Natural killer cell (primary cell): Measurements from ENCODE around the gene NACC2. TPM values are rescaled to one million over a fixed set of nuclear protein-coding genes. Genes with fewer than 3 reads are reported as not detected.

Experiments used
- ATAC-seq, 3 donors: fragments of 150-1000 bp in 2 of 3; fragments of 200-7000 bp in 1 of 3; cut with Tn5 transposase; 1 replicate in 1 of 3; 2 replicates in 2 of 3; pipeline ENCODE4 v1.10.0; 2021; ENCODE audit warnings: mild to moderate bottlenecking in 2 of 3, moderate library complexity in 2 of 3
- DNase-seq, 2 donors: peaks; one replicate each; pipeline versions ENCODE4 v3.0.0 to v3.0.0-alpha.2; 2013 to 2021; ENCODE audit warnings: mixed read lengths in 1 of 2
- H3K27ac ChIP-seq: one replicate; pipeline ENCODE4 v1.5.1; 2013; ENCODE audit warnings: mild to moderate bottlenecking, low read length
- H3K27me3 ChIP-seq: one replicate; pipeline ENCODE4 v1.6.1; 2013; ENCODE audit warnings: low read length; ENCODE audit not compliant: control insufficient read depth, insufficient read depth
- H3K36me3 ChIP-seq: one replicate; pipeline ENCODE4 v1.6.1; 2013; ENCODE audit warnings: low read length; ENCODE audit not compliant: control insufficient read depth, insufficient read depth
- H3K4me1 ChIP-seq: one replicate; pipeline ENCODE4 v1.6.1; 2013; ENCODE audit warnings: low read length; ENCODE audit not compliant: control insufficient read depth, insufficient read depth
- H3K4me3 ChIP-seq: one replicate; pipeline ENCODE4 v1.5.1; 2013; ENCODE audit warnings: low read length
- H3K9me3 ChIP-seq: one replicate; pipeline ENCODE4 v1.6.1; 2013; ENCODE audit warnings: low read length; ENCODE audit not compliant: control insufficient read depth, insufficient read depth
- H3K27ac Mint-ChIP-seq, 2 donors: one replicate each; pipeline ENCODE4 v1.8.0; 2022; ENCODE audit warnings: mild to moderate bottlenecking in 2 of 2, mixed read lengths in 2 of 2, moderate library complexity in 1 of 2
- H3K27me3 Mint-ChIP-seq, 2 donors: one replicate each; pipeline ENCODE4 v1.8.0; 2022; ENCODE audit warnings: low read depth in 2 of 2, mixed read lengths in 2 of 2
- H3K36me3 Mint-ChIP-seq: one replicate; pipeline ENCODE4 v1.8.0; 2022; ENCODE audit warnings: mixed read lengths
- H3K4me1 Mint-ChIP-seq, 2 donors: one replicate each; pipeline ENCODE4 v1.8.0; 2022; ENCODE audit warnings: mixed read lengths in 2 of 2
- H3K4me3 Mint-ChIP-seq: one replicate; pipeline ENCODE4 v1.8.0; 2022; ENCODE audit warnings: mild to moderate bottlenecking, moderate library complexity, mixed read lengths
- H3K9me3 Mint-ChIP-seq, 2 donors: one replicate each; pipeline ENCODE4 v1.8.0; 2022; ENCODE audit warnings: mixed read lengths in 2 of 2
- CTCF ChIP-seq: fragments of 200-600 bp; IDR thresholded peaks from one replicate; pipeline ENCODE4 v1.8.0; 2022; ENCODE audit warnings: antibody characterized with exemption
- WGBS: methylation state at CpG from one replicate; pipeline ENCODE4 v1.1.7; 2013; ENCODE audit warnings: missing lambda C conversion rate; ENCODE audit not compliant: insufficient coverage; 5-methylcytosine and 5-hydroxymethylcytosine counted together
- intact Hi-C: fragments of 100-400 bp; cut with micrococcal nuclease; formaldehyde crosslinking; loops from one replicate; pipeline ENCODE4 v1.14.2; 2022
- total RNA-seq, 4 donors: library from RNA; stranded (reverse); fragments of 120-200 nt in 1 of 4; gene quantifications; one replicate each; pipeline versions ENCODE4 v1.2.3 to v1.2.4, GENCODE V29; 2013 to 2022

The NACC2 gene
- total RNA-seq, 3 donors from 2014 or later (not counting 1 experiment from before 2014, with no cell fraction given) = 14.5 to 21.6 (median 21.2) TPM

DNA sequence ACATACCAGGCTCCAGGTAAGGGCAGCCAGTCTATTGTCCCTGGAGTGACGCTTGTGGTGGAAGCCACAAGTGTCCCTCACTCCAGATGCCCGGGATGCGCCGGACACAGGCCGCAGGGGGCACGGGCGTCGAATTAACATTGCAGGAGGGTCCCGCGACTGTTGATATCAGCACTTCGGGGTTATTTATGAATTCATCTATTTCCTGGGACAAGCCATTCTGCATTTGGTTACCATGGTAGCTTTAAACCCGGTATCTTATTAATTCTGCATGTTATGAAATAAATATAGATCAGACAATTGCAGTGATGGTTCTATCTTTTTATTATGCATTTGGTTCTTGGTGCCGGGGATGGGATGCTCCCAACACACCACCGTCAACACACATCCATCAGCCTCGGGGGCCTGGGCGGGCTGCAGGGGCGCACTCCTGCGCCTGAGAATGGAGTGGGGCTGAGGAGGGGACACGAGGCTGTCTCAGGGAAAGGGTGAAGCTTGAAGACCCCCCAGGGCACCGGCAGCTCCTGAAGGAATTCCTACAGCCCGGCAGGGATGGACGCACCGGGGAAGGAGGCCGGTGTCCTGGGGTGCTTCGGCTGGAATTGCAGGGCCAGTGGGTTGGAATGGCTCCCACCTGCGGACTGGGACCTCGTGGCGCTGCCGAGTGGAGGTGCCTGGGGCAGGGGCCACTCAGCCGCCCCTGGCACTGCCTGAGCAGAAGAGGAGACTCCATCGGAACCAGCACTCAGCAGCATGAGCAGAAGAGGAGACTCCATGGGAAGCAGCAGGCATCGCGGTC is 41.2 kb upstream of the NACC2 start:
- WGBS = 89% methylated on average over 30 of the region's 33 CpGs
- H3K9me3 Mint-ChIP-seq = no peaks in the 10 kb centered on the region
- no peak overlapping the region for H3K27ac ChIP-seq
- H3K4me3 ChIP-seq = no peak overlapping the region
- ATAC-seq (no peak), DNase-seq (no peak)
- H3K27ac Mint-ChIP-seq = no peak overlapping the region
- peaks cover 0 to 11% of the 10 kb centered on the region in 2 donors for H3K4me1 Mint-ChIP-seq
- no peaks in the 10 kb centered on the region for H3K36me3 ChIP-seq
- intact Hi-C loops = no loop called here
- H3K9me3 ChIP-seq = no peaks in the 10 kb centered on the region
- H3K4me3 Mint-ChIP-seq = no peak overlapping the region
- peaks cover 13% of the 10 kb centered on the region for H3K27me3 ChIP-seq
- TF ChIP-seq CTCF = no peak
- peaks cover 5 to 16% of the 10 kb centered on the region in 2 donors for H3K27me3 Mint-ChIP-seq
- no peaks in the 10 kb centered on the region for H3K36me3 Mint-ChIP-seq
- H3K4me1 ChIP-seq = peaks cover 10% of the 10 kb centered on the region

GRCh38 chr9:136135326-136136126 is 40.4 kb upstream of the NACC2 start:
- Histone ChIP-seq H3K4me1 (peaks cover 10% of the 10 kb centered on the region), H3K27ac (no peak overlapping the region), H3K9me3 (no peaks in the 10 kb centered on the region), H3K27me3 (peaks cover 13% of the 10 kb centered on the region), H3K36me3 (no peaks in the 10 kb centered on the region), H3K4me3 (no peak overlapping the region)
- no peak overlapping the region for H3K4me3 Mint-ChIP-seq
- H3K36me3 Mint-ChIP-seq = no peaks in the 10 kb centered on the region
- H3K27ac Mint-ChIP-seq = no peak overlapping the region
- no peak for ATAC-seq
- intact Hi-C loops = no loop called here
- peaks cover 0 to 11% of the 10 kb centered on the region in 2 donors for H3K4me1 Mint-ChIP-seq
- no peaks in the 10 kb centered on the region for H3K9me3 Mint-ChIP-seq
- peaks cover 5 to 20% of the 10 kb centered on the region in 2 donors for H3K27me3 Mint-ChIP-seq
- WGBS = 76% methylated on average over 18 of the region's 18 CpGs
- no peak for DNase-seq
- TF ChIP-seq CTCF = no peak

DNA sequence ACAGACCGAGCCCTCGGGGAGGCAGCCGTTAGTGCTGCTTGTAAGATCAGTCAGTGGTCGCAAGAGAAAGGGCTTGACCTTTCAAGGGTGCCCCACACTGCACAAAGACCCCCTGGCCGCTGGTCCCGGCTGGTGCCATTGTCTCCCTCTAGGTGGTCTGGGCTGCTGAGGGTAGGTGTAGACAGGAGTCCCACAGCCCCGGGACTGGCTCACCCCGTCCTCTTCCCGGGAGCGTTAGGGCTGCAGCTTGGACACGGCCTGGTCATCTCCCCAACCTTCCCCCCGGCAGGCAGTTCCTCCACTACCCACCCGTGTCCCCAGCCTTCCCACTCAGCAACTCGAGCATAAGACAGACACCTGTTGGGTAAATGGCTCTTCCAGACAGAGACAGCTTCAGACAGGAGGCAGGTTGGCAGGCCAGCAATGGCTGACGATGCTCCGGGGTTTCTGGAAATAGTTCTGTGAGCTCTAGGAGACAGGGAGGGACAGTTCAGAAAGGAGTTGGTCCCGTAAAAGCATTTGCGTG is 38.9 kb upstream of the NACC2 start:
- peaks cover 13% of the 10 kb centered on the region for H3K27me3 ChIP-seq
- Mint-ChIP-seq H3K27me3 (peaks cover 5 to 29% of the 10 kb centered on the region in 2 donors), H3K4me1 (peaks cover 0 to 11% of the 10 kb centered on the region in 2 donors), H3K9me3 (no peaks in the 10 kb centered on the region), H3K36me3 (no peaks in the 10 kb centered on the region), H3K27ac (no peak overlapping the region), H3K4me3 (peak overlapping the region; percentile 77)
- no peak overlapping the region for H3K27ac ChIP-seq
- DNase-seq (no peak), ATAC-seq (no peak)
- H3K9me3 ChIP-seq = no peaks in the 10 kb centered on the region
- whole genome bisulfite sequencing = 44% methylated on average over 18 of the region's 18 CpGs
- TF ChIP-seq CTCF = no peak
- H3K36me3 ChIP-seq = no peaks in the 10 kb centered on the region
- no peak overlapping the region for H3K4me3 ChIP-seq
- intact Hi-C loops = no loop called here
- peaks cover 10% of the 10 kb centered on the region for H3K4me1 ChIP-seq
